ENCODE data around the gene ERC2. TPM values are rescaled to one million over a fixed set of nuclear protein-coding genes. Genes with fewer than 3 reads are reported as not detected.

Gene ERC2
- total RNA-seq, 2 experiments from 2014 or later, result not detected

GRCh38 chr3:56282341-56282740, 185.9 kb downstream of the ERC2 start:
- H3K9me2 ChIP-seq (ENCODE audit: insufficient read depth, low read length), result no peaks in the 10 kb centered on the region
- no peaks in the 10 kb centered on the region for H3K9me3 ChIP-seq (ENCODE audit: low read length)
- no peaks in the 10 kb centered on the region for H4K20me1 ChIP-seq (ENCODE audit: insufficient read depth, low read length)
- H3K4me1 ChIP-seq (ENCODE audit: insufficient read depth, low read length, poor library complexity, severe bottlenecking), result no peaks in the 10 kb centered on the region
- H3K4me3 ChIP-seq (ENCODE audit: low read depth, low read length, poor library complexity, severe bottlenecking), result no peak overlapping the region
- no peak overlapping the region for H3K4me2 ChIP-seq (ENCODE audit: low read length)
- intact Hi-C loops (cut with micrococcal nuclease; ENCODE audit: unreplicated experiment), result no loop called here
- no peak overlapping the region for H3K27ac ChIP-seq (ENCODE audit: low read depth, low read length, poor library complexity, severe bottlenecking)
- no TSS peak for BruUV-seq (replicated peaks)
- ChIA-PET CTCF (ENCODE audit: unreplicated experiment) (no interaction called here), POLR2A (no interaction called here)
- H2AFZ ChIP-seq (ENCODE audit: low read length), result no peak overlapping the region
- no peaks in the 10 kb centered on the region for H3K36me3 ChIP-seq (ENCODE audit: insufficient read depth, low read length)
- no peak for DNase-seq (ENCODE audit: low spot score)
- TF ChIP-seq CTCF (conservative IDR thresholded peaks at IDR 0.05; ENCODE audit: low read length), result no peak
- TF ChIP-seq EZH2phosphoT487 (IDR thresholded peaks at IDR 0.05; ENCODE audit: borderline replicate concordance, low read depth, low read length), result no peak
- no peaks in the 10 kb centered on the region for H3K79me2 ChIP-seq (ENCODE audit: insufficient read depth, low read depth, low read length)

- no peaks in the 10 kb centered on the region for H3K9me2 ChIP-seq (ENCODE audit: insufficient read depth, low read length)
- no peak overlapping the region for H3K27ac ChIP-seq (ENCODE audit: low read depth, low read length, poor library complexity, severe bottlenecking)
- H4K20me1 ChIP-seq (ENCODE audit: insufficient read depth, low read length), result no peaks in the 10 kb centered on the region
- no peak overlapping the region for H3K4me2 ChIP-seq (ENCODE audit: low read length)
- intact Hi-C loops (cut with micrococcal nuclease; ENCODE audit: unreplicated experiment), result no loop called here
- H3K79me2 ChIP-seq (ENCODE audit: insufficient read depth, low read depth, low read length), result no peaks in the 10 kb centered on the region
- H2AFZ ChIP-seq (ENCODE audit: low read length), result no peak overlapping the region
- H3K4me1 ChIP-seq (ENCODE audit: insufficient read depth, low read length, poor library complexity, severe bottlenecking), result no peaks in the 10 kb centered on the region
- CTCF ChIA-PET (ENCODE audit: unreplicated experiment), result no interaction called here
- H3K4me3 ChIP-seq (ENCODE audit: low read depth, low read length, poor library complexity, severe bottlenecking), result no peak overlapping the region
- no peak for TF ChIP-seq CTCF (conservative IDR thresholded peaks at IDR 0.05; ENCODE audit: low read length)
- TF ChIP-seq EZH2phosphoT487 (IDR thresholded peaks at IDR 0.05; ENCODE audit: borderline replicate concordance, low read depth, low read length), result no peak
- BruUV-seq (replicated peaks), result no TSS peak
- DNase-seq (ENCODE audit: low spot score), result no peak
- POLR2A ChIA-PET, result no interaction called here
- no peaks in the 10 kb centered on the region for H3K36me3 ChIP-seq (ENCODE audit: insufficient read depth, low read length)
- no peaks in the 10 kb centered on the region for H3K9me3 ChIP-seq (ENCODE audit: low read length)
These were observed 191.0 kb downstream of the ERC2 start for GRCh38 chr3:56277236-56277635.

- intact Hi-C loops (cut with micrococcal nuclease; ENCODE audit: unreplicated experiment), result no loop called here
- Histone ChIP-seq H4K20me1 (ENCODE audit: insufficient read depth, low read length) (no peaks in the 10 kb centered on the region), H3K4me3 (ENCODE audit: low read depth, low read length, poor library complexity, severe bottlenecking) (no peak overlapping the region), H3K4me1 (ENCODE audit: insufficient read depth, low read length, poor library complexity, severe bottlenecking) (no peaks in the 10 kb centered on the region), H2AFZ (ENCODE audit: low read length) (no peak overlapping the region), H3K27ac (ENCODE audit: low read depth, low read length, poor library complexity, severe bottlenecking) (no peak overlapping the region), H3K9me2 (ENCODE audit: insufficient read depth, low read length) (no peaks in the 10 kb centered on the region), H3K79me2 (ENCODE audit: insufficient read depth, low read depth, low read length) (no peaks in the 10 kb centered on the region), H3K4me2 (ENCODE audit: low read length) (no peak overlapping the region), H3K36me3 (ENCODE audit: insufficient read depth, low read length) (no peaks in the 10 kb centered on the region), H3K9me3 (ENCODE audit: low read length) (no peaks in the 10 kb centered on the region)
- no TSS peak for BruUV-seq (replicated peaks)
- POLR2A ChIA-PET, result interaction anchor here (0.6 kb wide), 1 partner anchor 37 kb away, joined by 3 read pairs; no protein-coding TSS in a partner anchor
- no peak for DNase-seq (ENCODE audit: low spot score)
- CTCF ChIA-PET (ENCODE audit: unreplicated experiment), result no interaction called here
- no peak for TF ChIP-seq EZH2phosphoT487 (IDR thresholded peaks at IDR 0.05; ENCODE audit: borderline replicate concordance, low read depth, low read length)
- TF ChIP-seq CTCF (conservative IDR thresholded peaks at IDR 0.05; ENCODE audit: low read length), result no peak
These were observed 193.1 kb downstream of the ERC2 start for GRCh38 chr3:56275120-56275519.

All from OCI-LY7 (cell line).